GM20000 (cell line): ENCODE measurements around the gene AURKAIP1.
"Not testable (repeated sequence)": the region's sequence is repeated elsewhere in the genome, so short reads cannot be mapped to it uniquely, and the experiment has no call there.

Source experiments
- DNase-seq: peaks from one replicate; pipeline ENCODE4 v3.0.0; 2012; ENCODE audit warnings: low spot score
- TF ChIP-seq, protein P1 (sequence below): IDR thresholded peaks from 2 replicates; pipeline ENCODE4 v1.5.1; 2012; ENCODE audit warnings: mild to moderate bottlenecking, control low read depth; ENCODE audit errors: extremely low read depth, missing control alignments

The AURKAIP1 gene

DNA sequence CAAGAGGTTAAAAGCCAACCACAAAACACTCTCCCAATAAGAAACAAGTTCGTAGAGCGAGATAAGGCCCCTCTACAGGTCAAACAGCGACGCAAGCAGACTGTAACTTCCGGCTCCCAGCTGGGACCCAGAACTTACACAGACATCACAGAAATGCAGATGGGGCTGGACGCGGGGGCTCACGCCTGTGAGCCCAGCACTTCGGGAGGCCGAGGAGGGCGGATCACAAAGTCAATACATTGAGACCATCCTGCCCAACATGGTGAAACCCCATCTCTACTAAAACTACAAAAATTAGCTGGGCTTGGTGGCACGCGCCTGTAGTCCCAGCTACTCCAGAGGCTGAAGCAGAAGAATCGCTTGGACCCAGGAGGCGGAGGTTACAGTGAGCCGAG, 13.1 kb upstream of the AURKAIP1 start:
- DNase-seq = no peak
- TF ChIP-seq, protein P1, sequence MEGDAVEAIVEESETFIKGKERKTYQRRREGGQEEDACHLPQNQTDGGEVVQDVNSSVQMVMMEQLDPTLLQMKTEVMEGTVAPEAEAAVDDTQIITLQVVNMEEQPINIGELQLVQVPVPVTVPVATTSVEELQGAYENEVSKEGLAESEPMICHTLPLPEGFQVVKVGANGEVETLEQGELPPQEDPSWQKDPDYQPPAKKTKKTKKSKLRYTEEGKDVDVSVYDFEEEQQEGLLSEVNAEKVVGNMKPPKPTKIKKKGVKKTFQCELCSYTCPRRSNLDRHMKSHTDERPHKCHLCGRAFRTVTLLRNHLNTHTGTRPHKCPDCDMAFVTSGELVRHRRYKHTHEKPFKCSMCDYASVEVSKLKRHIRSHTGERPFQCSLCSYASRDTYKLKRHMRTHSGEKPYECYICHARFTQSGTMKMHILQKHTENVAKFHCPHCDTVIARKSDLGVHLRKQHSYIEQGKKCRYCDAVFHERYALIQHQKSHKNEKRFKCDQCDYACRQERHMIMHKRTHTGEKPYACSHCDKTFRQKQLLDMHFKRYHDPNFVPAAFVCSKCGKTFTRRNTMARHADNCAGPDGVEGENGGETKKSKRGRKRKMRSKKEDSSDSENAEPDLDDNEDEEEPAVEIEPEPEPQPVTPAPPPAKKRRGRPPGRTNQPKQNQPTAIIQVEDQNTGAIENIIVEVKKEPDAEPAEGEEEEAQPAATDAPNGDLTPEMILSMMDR = no peak

DNA sequence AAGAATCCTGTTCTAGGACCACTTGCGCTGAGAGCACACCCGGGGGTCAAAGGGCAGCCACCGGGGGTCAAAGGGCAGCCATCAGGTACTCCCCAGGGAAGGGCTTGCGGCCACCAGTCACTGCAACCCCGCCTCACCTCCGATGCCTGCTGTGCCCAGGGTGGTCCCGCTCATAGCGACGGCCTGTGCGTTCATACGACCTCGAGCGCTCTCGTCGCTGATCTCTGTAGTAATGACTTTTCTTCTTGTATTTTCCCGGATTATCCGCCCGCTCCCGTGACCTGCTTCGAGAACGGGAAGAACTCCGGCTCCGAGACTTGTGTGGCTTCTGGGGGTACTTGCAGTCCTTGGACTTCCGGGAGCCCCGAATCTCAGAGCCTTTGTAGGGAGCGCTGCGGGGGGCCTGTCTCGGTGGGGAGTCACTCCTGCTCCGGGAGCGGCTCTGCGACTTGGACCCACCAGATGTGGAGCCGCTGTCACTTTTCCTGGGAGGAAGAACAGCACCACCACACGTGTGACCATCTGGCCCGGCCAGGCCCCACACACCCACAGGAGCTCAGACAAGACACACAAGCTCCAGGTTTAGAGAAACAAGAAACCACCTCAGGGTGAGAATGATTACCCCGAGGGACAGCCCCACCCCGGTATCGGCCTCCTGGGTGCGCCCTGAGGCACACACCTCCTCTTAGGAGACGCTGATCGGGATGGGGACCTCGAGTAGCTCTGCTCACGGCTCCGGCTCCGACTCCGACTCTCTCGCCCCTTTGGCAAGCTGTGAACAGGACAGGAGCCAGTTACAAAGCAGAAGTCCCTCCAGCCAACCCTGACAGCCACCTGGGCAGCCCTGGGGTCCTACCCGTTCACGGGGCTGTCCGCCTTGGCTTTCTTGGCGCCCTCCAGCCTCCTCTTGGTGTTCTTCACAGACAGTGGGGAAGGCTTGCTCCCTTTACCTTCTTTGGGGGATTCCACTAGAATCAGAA, 12.4 kb upstream of the AURKAIP1 start:
- TF ChIP-seq, protein P1 = no peak
- no peak for DNase-seq

DNA sequence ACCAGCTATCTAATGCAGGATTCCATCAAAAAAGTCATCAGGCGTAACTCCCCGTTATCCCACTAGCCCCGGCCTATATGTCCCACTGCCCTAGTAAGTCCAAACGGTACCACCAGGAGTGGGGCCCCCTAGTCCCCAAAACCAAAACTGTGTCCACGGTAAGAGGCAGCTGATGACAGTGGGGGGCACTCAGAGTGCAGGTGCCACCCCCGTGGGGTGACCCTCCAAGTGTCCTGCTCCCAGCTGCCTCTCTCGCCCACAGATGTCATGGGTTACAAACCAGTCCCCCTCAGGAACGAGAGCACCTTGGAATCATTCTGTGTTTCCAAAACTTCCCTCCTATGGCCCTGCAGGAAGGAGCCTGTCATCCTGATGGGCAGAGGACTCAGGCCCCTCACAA, 10.9 kb upstream of the AURKAIP1 start:
- TF ChIP-seq, protein P1 = no peak

DNA sequence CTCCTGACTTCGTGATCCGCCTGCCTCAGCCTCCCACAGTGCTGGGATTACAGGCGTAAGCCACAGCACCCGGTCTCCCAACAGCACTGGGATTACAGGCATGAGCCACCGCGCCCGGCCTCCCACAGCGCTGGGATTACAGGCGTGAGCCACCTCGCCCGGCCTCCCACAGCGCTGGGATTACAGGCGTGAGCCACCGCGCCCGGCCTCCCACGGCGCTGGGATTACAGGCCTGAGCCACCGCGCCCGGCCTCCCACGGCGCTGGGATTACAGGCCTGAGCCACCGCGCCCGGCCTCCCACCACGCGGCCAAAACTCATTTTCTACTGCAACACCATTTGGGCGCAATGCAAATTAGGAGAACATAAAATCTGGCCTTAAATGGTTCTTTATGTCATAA, 10.3 kb upstream of the AURKAIP1 start:
- DNase-seq = not testable (repeated sequence)

More for the DNA sequence above, 10.9 kb upstream of the AURKAIP1 start:
- no peak for DNase-seq

DNA sequence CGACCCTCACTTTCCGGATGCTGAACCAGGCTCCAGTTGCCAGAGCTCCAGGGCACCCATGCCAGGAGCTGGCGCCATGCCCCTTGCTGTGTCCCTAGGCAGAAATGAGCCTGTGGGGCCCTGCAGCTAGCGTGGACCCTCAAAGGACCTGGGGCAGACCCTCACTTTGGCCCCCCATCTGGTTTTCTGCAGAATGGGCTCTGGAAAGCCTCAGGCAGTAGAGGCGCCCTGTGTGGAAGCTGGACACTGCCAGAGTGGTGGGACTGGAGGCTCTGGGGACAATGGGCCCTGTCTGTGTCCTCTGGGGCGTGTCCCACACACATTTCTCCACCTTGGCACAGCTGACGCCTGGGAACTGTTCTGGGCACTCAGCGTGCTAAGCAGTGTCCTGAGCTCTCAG, 6.3 kb upstream of the AURKAIP1 start:
- TF ChIP-seq, protein P1 = no peak
- no peak for DNase-seq

DNA sequence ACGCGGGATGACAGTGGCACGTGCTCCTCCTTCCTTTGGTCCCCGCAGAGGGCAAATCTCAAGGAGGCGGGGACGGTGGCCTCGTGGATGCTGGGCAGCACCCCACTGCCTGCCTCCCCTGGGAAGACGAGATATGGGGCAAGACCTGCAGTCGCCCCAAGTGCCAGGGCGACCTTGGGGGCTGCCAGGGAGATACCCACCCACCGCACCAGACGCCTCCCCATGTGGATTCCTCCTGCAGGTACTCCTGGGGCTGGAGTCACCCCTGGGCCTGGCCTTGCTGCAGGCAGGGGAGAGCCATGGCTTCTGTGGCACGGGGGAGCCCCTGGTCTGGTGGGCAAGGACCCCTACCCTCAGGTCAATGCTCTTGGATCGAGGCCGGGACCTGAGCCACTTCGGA, 5.9 kb upstream of the AURKAIP1 start:
- TF ChIP-seq, protein P1 = no peak
- DNase-seq = no peak

DNA sequence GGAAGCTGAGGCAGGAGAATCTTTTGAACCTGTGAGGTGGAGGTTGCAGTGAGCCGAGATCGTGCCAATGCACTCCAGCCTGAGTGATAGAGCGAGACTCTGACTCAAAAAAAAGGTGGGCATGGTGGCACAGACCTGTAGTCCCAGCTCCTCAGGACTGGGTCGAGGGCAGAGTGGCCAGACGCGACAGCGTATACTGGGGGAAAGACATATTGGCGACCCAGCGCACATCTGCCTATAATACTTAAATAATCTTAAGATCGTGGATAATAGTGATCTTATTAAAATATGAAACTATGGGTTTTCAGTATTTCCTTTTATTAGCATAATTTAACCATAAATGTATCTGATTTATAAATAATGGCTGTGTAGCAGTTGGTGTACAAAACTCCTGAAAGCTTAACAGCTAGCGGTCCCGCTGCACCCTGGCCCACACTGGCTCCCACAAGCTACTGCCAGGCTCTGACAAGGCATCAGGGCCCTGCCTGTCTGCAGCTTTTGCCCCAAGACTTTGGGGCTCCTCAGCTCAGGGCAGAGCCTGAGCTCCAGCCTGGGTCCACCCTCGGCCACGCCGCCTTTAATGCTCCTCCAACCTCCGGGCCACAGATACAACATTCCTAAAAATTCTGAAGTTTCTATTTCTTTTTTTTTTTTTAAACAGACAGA, 2.7 kb upstream of the AURKAIP1 start:
- TF ChIP-seq, protein P1 = no peak
- no peak for DNase-seq
